HCT116 (cell line): ENCODE results near the gene TOMM40. TPM values are rescaled to one million over a fixed set of nuclear protein-coding genes. Genes with fewer than 3 reads are reported as not detected.
A peak's percentile ranks its signal among the peaks of the same experiment; 100 is the strongest.

Experiments used
- ATAC-seq: fragments of 200-7000 bp; cut with Tn5 transposase; 2 replicates; pipeline ENCODE4 v1.9.1; 2020; ENCODE audit warnings: mild to moderate bottlenecking, moderate library complexity
- Bru-seq: library from RNA; stranded (reverse); fragments of 400-500 nt; gene quantifications from one replicate; lab custom pipeline; 2021; lab: Mats Ljungman, UMichigan
- BruChase-seq, 2 experiments: library from RNA; stranded (reverse); fragments of 400-500 nt; gene quantifications; one replicate each; lab custom pipeline; 2021; lab: Mats Ljungman, UMichigan
- BruUV-seq: library from RNA; stranded (reverse); fragments of 400-500 nt; replicated peaks from 2 replicates; lab custom pipeline; 2021; lab: Mats Ljungman, UMichigan
- CTCF ChIA-PET: fragments of 300-600 bp; sonication (Branson Sonifier 250); formaldehyde crosslinking; loops from one replicate; lab custom pipeline; 2021; ENCODE audit warnings: antibody characterized with exemption; lab: Charles Lee
- POLR2A ChIA-PET: fragments of 300-600, 350-600 bp; sonication (Branson Sonifier 250); formaldehyde crosslinking; loops from one replicate; lab custom pipeline; 2021; ENCODE audit warnings: antibody characterized with exemption; lab: Charles Lee
- RAD21 ChIA-PET, 2 experiments: fragments of 300-600 bp; sonication (Branson Sonifier 250); formaldehyde crosslinking; loops; one replicate each; lab custom pipeline; 2023; ENCODE audit warnings: low total read pairs in 2 of 2; ENCODE audit not compliant: uncharacterized antibody in 2 of 2, unreplicated experiment in 2 of 2, low non-redundant PET in 1 of 2; lab: Charles Lee
- DNase-seq: peaks from one replicate; pipeline ENCODE4 v3.0.0-alpha.2; 2010; ENCODE audit warnings: low read depth, low spot score
- H2AFZ ChIP-seq: fragments of 200-600 bp; shearing (Covaris generic), sonication (generic); 2 replicates; pipeline ENCODE4 v1.6.1; 2017; ENCODE audit warnings: low read depth, mixed run types, mixed read lengths, antibody characterized with exemption, low read length; ENCODE audit not compliant: poor library complexity, severe bottlenecking
- H3K27ac ChIP-seq: 2 replicates; pipeline ENCODE4 v1.5.1; 2012; ENCODE audit warnings: low read depth, low read length
- H3K27me3 ChIP-seq: fragments of 200-600 bp; sonication (generic); 2 replicates; pipeline ENCODE4 v1.6.1; 2016; ENCODE audit warnings: mixed run types, low read length, mixed read lengths; ENCODE audit not compliant: insufficient read depth
- H3K36me3 ChIP-seq, 2 experiments: fragments of 200-500 bp in 1 of 2; fragments of 200-600 bp in 1 of 2; sonication (Bioruptor generic) in 1 of 2; sonication (generic) in 1 of 2; 2 replicates each; pipeline versions ENCODE4 v1.5.1 to v1.6.1; 2014 to 2016; ENCODE audit warnings: low read length in 2 of 2, inconsistent platforms in 1 of 2, mixed read lengths in 1 of 2, mixed run types in 1 of 2; ENCODE audit not compliant: insufficient read depth in 2 of 2, control insufficient read depth in 1 of 2
- H3K4me1 ChIP-seq, 2 experiments: fragments of 200-600 bp in 1 of 2; sonication (generic) in 1 of 2; 2 replicates each; pipeline versions ENCODE4 v1.5.1 to v1.6.1; 2012 to 2017; ENCODE audit warnings: low read length in 2 of 2, inconsistent platforms in 1 of 2, mild to moderate bottlenecking in 1 of 2, mixed read lengths in 1 of 2, mixed run types in 1 of 2, moderate library complexity in 1 of 2; ENCODE audit not compliant: insufficient read depth in 2 of 2, control insufficient read depth in 1 of 2
- H3K4me2 ChIP-seq: fragments of 200-600 bp; sonication (generic); 2 replicates; pipeline ENCODE4 v1.6.1; 2017; ENCODE audit warnings: mixed run types, low read length, mixed read lengths
- H3K4me3 ChIP-seq, 2 experiments: fragments of 200-600 bp in 1 of 2; sonication (generic) in 1 of 2; replicated peaks in 1 of 2; 2 replicates each; pipeline ENCODE4 v1.5.1; 2011 to 2016; ENCODE audit warnings: low read length in 2 of 2, control low read depth in 1 of 2, low read depth in 1 of 2, mild to moderate bottlenecking in 1 of 2, mixed read lengths in 1 of 2, mixed run types in 1 of 2
- H3K79me2 ChIP-seq: fragments of 200-600 bp; sonication (generic); 2 replicates; pipeline ENCODE4 v1.6.1; 2017; ENCODE audit warnings: mild to moderate bottlenecking, mixed run types, low read length, moderate library complexity, mixed read lengths; ENCODE audit not compliant: insufficient read depth
- H3K9ac ChIP-seq: fragments of 200-600 bp; sonication (generic); 2 replicates; pipeline ENCODE4 v1.6.1; 2016; ENCODE audit warnings: low read length, mixed read lengths
- H3K9me2 ChIP-seq: fragments of 200-600 bp; sonication (generic), shearing (Covaris generic); 2 replicates; pipeline ENCODE4 v1.6.1; 2017; ENCODE audit warnings: mixed run types, mild to moderate bottlenecking, moderate library complexity; ENCODE audit not compliant: insufficient read depth
- H3K9me3 ChIP-seq, 2 experiments: fragments of 200-500 bp in 1 of 2; fragments of 200-600 bp in 1 of 2; sonication (Bioruptor generic) in 1 of 2; sonication (generic) in 1 of 2; 2 replicates each; pipeline ENCODE4 v1.6.1; 2014 to 2017; ENCODE audit warnings: low read length in 2 of 2, mixed read lengths in 2 of 2, inconsistent platforms in 1 of 2, low read depth in 1 of 2, mild to moderate bottlenecking in 1 of 2, mixed run types in 1 of 2, moderate library complexity in 1 of 2; ENCODE audit not compliant: control insufficient read depth in 1 of 2, insufficient read depth in 1 of 2
- H4K20me1 ChIP-seq: fragments of 200-600 bp; sonication (generic), shearing (Covaris generic); 2 replicates; pipeline ENCODE4 v1.6.1; 2017; ENCODE audit warnings: mixed run types, mild to moderate bottlenecking, moderate library complexity; ENCODE audit not compliant: insufficient read depth
- CBX3 ChIP-seq: IDR thresholded peaks from 2 replicates; pipeline ENCODE4 v1.6.1; 2012; ENCODE audit warnings: low read depth
- CEBPB ChIP-seq: IDR thresholded peaks from 2 replicates; pipeline ENCODE4 v1.6.1; 2012; ENCODE audit warnings: low read depth
- CTCF ChIP-seq, 3 experiments: fragments of 200-600 bp in 1 of 3; sonication (generic) in 1 of 3; IDR thresholded peaks in 2 of 3; conservative IDR thresholded peaks in 1 of 3; 2 replicates each; pipeline ENCODE4 v1.5.1; 2012 to 2017; ENCODE audit warnings: low read depth in 2 of 3, low read length in 2 of 3, antibody characterized with exemption in 1 of 3, borderline replicate concordance in 1 of 3, control low read depth in 1 of 3, mild to moderate bottlenecking in 1 of 3, mixed read lengths in 1 of 3, mixed run types in 1 of 3, moderate library complexity in 1 of 3; ENCODE audit not compliant: insufficient read depth in 1 of 3
- ELF1 ChIP-seq: IDR thresholded peaks from 2 replicates; pipeline ENCODE4 v1.6.1; 2012; ENCODE audit warnings: low read depth, borderline replicate concordance
- EZH2 ChIP-seq: fragments of 200-600 bp; sonication (generic); IDR thresholded peaks from 2 replicates; pipeline ENCODE4 v1.6.1; 2017; ENCODE audit warnings: antibody characterized with exemption, mixed run types
- EZH2phosphoT487 ChIP-seq: fragments of 200-600 bp; IDR thresholded peaks from 2 replicates; pipeline ENCODE4 v1.6.1; 2018; ENCODE audit warnings: antibody characterized with exemption, borderline replicate concordance
- FOSL1 ChIP-seq: IDR thresholded peaks from 2 replicates; pipeline ENCODE4 v1.6.1; 2012; ENCODE audit warnings: low read depth
- JUND ChIP-seq: IDR thresholded peaks from 2 replicates; pipeline ENCODE4 v1.6.1; 2012
- MAX ChIP-seq: IDR thresholded peaks from 2 replicates; pipeline ENCODE4 v1.6.1; 2012
- POLR2A ChIP-seq: IDR thresholded peaks from 2 replicates; pipeline ENCODE4 v1.7.0; 2011; ENCODE audit warnings: borderline replicate concordance; ENCODE audit not compliant: insufficient read depth, insufficient read length; ENCODE audit errors: extremely low read depth
- POLR2AphosphoS5 ChIP-seq: IDR thresholded peaks from 2 replicates; pipeline ENCODE4 v1.6.1; 2011; ENCODE audit warnings: mild to moderate bottlenecking, low read depth, low read length, moderate library complexity
- RAD21 ChIP-seq: IDR thresholded peaks from 2 replicates; pipeline ENCODE4 v1.6.1; 2012; ENCODE audit warnings: low read depth, mild to moderate bottlenecking
- SP1 ChIP-seq: IDR thresholded peaks from 2 replicates; pipeline ENCODE4 v1.6.1; 2012; ENCODE audit warnings: low read depth
- SRF ChIP-seq: IDR thresholded peaks from 2 replicates; pipeline ENCODE4 v1.6.1; 2012; ENCODE audit warnings: low read depth
- TCF7L2 ChIP-seq: IDR thresholded peaks from 2 replicates; pipeline ENCODE4 v1.7.0; 2011; ENCODE audit warnings: borderline replicate concordance, inconsistent platforms; ENCODE audit not compliant: insufficient read depth, insufficient read length; ENCODE audit errors: extremely low read depth
- YY1 ChIP-seq: IDR thresholded peaks from 2 replicates; pipeline ENCODE4 v1.6.1; 2011; ENCODE audit warnings: low read length, low read depth, moderate library complexity, mild to moderate bottlenecking; ENCODE audit not compliant: insufficient replicate concordance; ENCODE audit errors: extremely low read depth
- ZBTB33 ChIP-seq: IDR thresholded peaks from 2 replicates; pipeline ENCODE4 v1.6.1; 2011; ENCODE audit warnings: mild to moderate bottlenecking, low read length, moderate library complexity; ENCODE audit not compliant: insufficient replicate concordance; ENCODE audit errors: extremely low read depth
- ZFX ChIP-seq: fragments of 450-650 bp; IDR thresholded peaks from 2 replicates; pipeline ENCODE4 v1.6.1; 2017
- ZNF274 ChIP-seq: fragments of 200-500 bp; sonication (Bioruptor generic); IDR thresholded peaks from 2 replicates; pipeline ENCODE4 v1.6.1; 2014; ENCODE audit warnings: mild to moderate bottlenecking, low read depth, low read length, inconsistent platforms
- intact Hi-C: fragments of 100-400 bp; cut with micrococcal nuclease; formaldehyde crosslinking; loops from 2 replicates; pipeline ENCODE4 v1.10.0; 2022
- long read RNA-seq: library from polyadenylated mRNA; unstranded; transcript quantifications from one replicate; pipeline ENCODE4 v2.0.0, GENCODE V29; 2021; ENCODE audit not compliant: unreplicated experiment
- polyA plus RNA-seq: library from polyadenylated mRNA; unstranded; fragments of >200 nt; gene quantifications from 2 replicates; pipeline ENCODE4 v1.2.1, GENCODE V29; 2012; ENCODE audit warnings: missing spikeins
- total RNA-seq: library from RNA; stranded (reverse); gene quantifications from one replicate; pipeline ENCODE4 v1.2.1, GENCODE V29; 2021; ENCODE audit not compliant: unreplicated experiment
- TF ChIP-seq, protein P1 (sequence below): IDR thresholded peaks from 2 replicates; pipeline ENCODE4 v1.6.1; 2012

The TOMM40 gene
- total RNA-seq (178 TPM), Bru-seq, nascent RNA (percentile 80 among the genes with signal in this experiment), BruChase-seq, experiment 1, labeled RNA remaining after a 6-hour chase (percentile 90 among the genes with signal in this experiment), BruChase-seq, experiment 2, labeled RNA remaining after a 2-hour chase (percentile 79 among the genes with signal in this experiment)
- 103 and 112 TPM in 2 replicates for polyA plus RNA-seq
- long read RNA-seq, transcript TOMM40-203 (9 exons, 1,725 nt): minor isoform, 103 of 641 reads
- long read RNA-seq, transcript TOMM40-202 (10 exons, 1,709 nt): major isoform, 342 of 641 reads
- long read RNA-seq, transcript TOMM40-201 (10 exons, 1,707 nt): minor isoform, 91 of 641 reads
- long read RNA-seq, partial matches to known transcripts: 35 of 641 reads
- long read RNA-seq, other reads (novel, unspliced or antisense): 66 of 641 reads

DNA sequence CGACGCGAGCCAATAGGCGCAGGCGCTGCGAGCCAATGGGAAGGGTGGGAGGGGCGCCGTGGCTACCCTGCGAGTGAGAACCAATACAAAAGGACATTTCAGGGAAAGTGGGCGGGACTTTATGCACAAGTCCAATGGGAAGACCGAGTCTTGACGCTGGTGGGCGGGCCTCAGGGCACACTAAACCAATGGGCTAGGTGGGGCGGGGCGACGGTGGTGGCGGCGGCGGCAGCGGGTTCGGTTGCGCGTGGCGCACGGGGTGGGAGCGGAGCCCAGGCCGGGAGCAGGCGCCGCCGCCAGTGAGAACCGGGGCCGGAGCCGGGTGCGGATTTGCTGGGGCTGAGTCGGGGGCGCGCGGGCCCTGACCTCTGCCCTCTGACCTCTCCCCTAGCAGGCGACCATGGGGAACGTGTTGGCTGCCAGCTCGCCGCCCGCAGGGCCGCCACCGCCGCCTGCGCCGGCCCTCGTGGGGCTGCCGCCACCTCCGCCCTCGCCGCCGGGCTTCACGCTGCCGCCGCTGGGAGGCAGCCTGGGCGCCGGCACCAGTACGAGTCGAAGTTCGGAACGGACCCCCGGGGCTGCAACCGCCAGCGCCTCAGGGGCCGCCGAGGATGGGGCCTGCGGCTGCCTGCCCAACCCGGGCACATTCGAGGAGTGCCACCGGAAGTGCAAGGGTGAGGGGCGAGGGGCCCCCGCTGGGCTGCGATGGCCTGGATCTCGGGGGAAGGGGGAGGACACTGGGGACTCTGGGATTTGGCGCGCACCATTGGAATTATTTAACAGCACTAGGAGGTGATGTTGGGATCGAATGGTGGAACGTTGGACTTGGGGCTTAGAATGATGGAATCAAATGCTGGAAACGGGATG, at the start of gene TOMM40:
TSS of gene TOMM40 (plus strand) at position 239 of the 867 bp plus-strand sequence. CDS start at position 401, 162 bp downstream.
- peaks cover 12 to 20% of the 10 kb centered on the region in 2 experiments for H3K4me1 ChIP-seq
- H2AFZ ChIP-seq: no peak within 1 kb of the TSS
- H3K9ac ChIP-seq: peak within 1 kb of the TSS; percentile 97
- BruUV-seq: no TSS peak
- TF ChIP-seq POLR2A (no peak), POLR2AphosphoS5 (peak; percentile 54), FOSL1 (no peak), SRF (no peak), CTCF (IDR thresholded peaks at IDR 0.05 in 2 of 3, conservative IDR thresholded peaks at IDR 0.05 in 1 of 3; ENCODE audit: borderline replicate concordance in 1 of 3, insufficient read depth in 1 of 3, low read depth in 2 of 3, low read length in 2 of 3) (peak in 1 of 3 experiments; percentile 14; a peak in 1 of 6 replicates), EZH2phosphoT487 (no peak), SP1 (peak; percentile 99), JUND (no peak), MAX (peak; percentile 81), YY1 (no peak), CBX3 (no peak), ZBTB33 (no peak), CEBPB (no peak), EZH2 (no peak), ZNF274 (no peak), TCF7L2 (no peak), ELF1 (no peak), RAD21 (no peak), ZFX (peak; percentile 89; the same call in 1 of the 2 replicates)
- TF ChIP-seq, protein P1, sequence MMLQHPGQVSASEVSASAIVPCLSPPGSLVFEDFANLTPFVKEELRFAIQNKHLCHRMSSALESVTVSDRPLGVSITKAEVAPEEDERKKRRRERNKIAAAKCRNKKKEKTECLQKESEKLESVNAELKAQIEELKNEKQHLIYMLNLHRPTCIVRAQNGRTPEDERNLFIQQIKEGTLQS: no peak
- DNase-seq: no peak
- ChIA-PET CTCF (interaction anchor here (1.1 to 1.6 kb wide), 5 partner anchors 14 to 321 kb away, joined by 3 to 7 read pairs (median 5); partner anchors contain the start of gene NECTIN2), POLR2A (interaction anchor here (0.6 to 1.6 kb wide), 8 partner anchors 9 to 248 kb away, joined by 4 to 6 read pairs (median 4); partner anchors contain the start of genes NECTIN2 and PVR), RAD21 (no interaction called here)
- H3K9me2 ChIP-seq: no peaks in the 10 kb centered on the region
- H3K36me3 ChIP-seq: peaks cover 10 to 45% of the 10 kb centered on the region in 2 experiments
- H3K9me3 ChIP-seq: no peaks in the 10 kb centered on the region
- no peaks in the 10 kb centered on the region for H3K27me3 ChIP-seq
- peaks cover 52% of the 10 kb centered on the region for H3K79me2 ChIP-seq
- ATAC-seq: no peak; the same call in 1 of the 2 replicates
- H3K4me3 ChIP-seq: peak within 1 kb of the TSS; percentile 79 to 99
- H3K4me2 ChIP-seq: peak within 1 kb of the TSS; percentile 99
- peaks cover 6% of the 10 kb centered on the region; the same call in 1 of the 2 replicates for H4K20me1 ChIP-seq
- H3K27ac ChIP-seq: peak within 1 kb of the TSS; percentile 94
- intact Hi-C loops: no loop called here
